A549 (cell line): ENCODE results near the gene DEF6.

Source experiments
- CEBPB ChIP-seq, 2 experiments: fragments of >200 bp in 1 of 2; sonication (Bioruptor Twin) in 1 of 2; formaldehyde crosslinking in 1 of 2; IDR thresholded peaks; 2 replicates each; pipeline ENCODE4 v1.6.1; 2012 to 2016
- CTCF ChIP-seq: fragments of >200 bp; sonication (Bioruptor Twin); formaldehyde crosslinking; IDR thresholded peaks from 3 replicates; pipeline ENCODE4 v1.5.1; 2016
- EHF ChIP-seq: fragments of 250-450 bp; sonication (Bioruptor Pico); IDR thresholded peaks from 2 replicates; pipeline ENCODE4 v1.5.0; 2020; ENCODE audit warnings: mild to moderate bottlenecking
- ELK1 ChIP-seq: fragments of 150-350 bp; IDR thresholded peaks from 2 replicates; pipeline ENCODE4 v1.6.1; 2014; ENCODE audit warnings: low read depth, mild to moderate bottlenecking, low read length
- EP300 ChIP-seq, 2 experiments: fragments of >200 bp; sonication (Bioruptor Twin); formaldehyde crosslinking; IDR thresholded peaks; 2 replicates in 1 of 2; 3 replicates in 1 of 2; pipeline ENCODE4 v1.6.1; 2016 to 2017
- GATA3 ChIP-seq: IDR thresholded peaks from 2 replicates; pipeline ENCODE4 v1.6.1; 2012; ENCODE audit warnings: borderline replicate concordance
- JUNB ChIP-seq: fragments of >200 bp; sonication (Bioruptor Twin); formaldehyde crosslinking; IDR thresholded peaks from 2 replicates; pipeline ENCODE4 v1.6.1; 2016
- MAX ChIP-seq: IDR thresholded peaks from 2 replicates; pipeline ENCODE4 v1.6.1; 2012
- POLR2A ChIP-seq: IDR thresholded peaks from 2 replicates; pipeline ENCODE4 v1.6.1; 2012; ENCODE audit warnings: mild to moderate bottlenecking, low read length
- SMC3 ChIP-seq: fragments of >200 bp; sonication (Bioruptor Twin); formaldehyde crosslinking; IDR thresholded peaks from 3 replicates; pipeline ENCODE4 v1.6.1; 2018; ENCODE audit warnings: inconsistent platforms
- USF2 ChIP-seq: fragments of 450-650 bp; IDR thresholded peaks from 2 replicates; pipeline ENCODE4 v1.6.1; 2014; ENCODE audit warnings: antibody characterized with exemption

- TF ChIP-seq EP300 (IDR thresholded peaks at IDR 0.05): no peak
- no peak for TF ChIP-seq CTCF
- no peak for TF ChIP-seq SMC3
- no peak for TF ChIP-seq MAX
- TF ChIP-seq POLR2A: no peak
- no peak for TF ChIP-seq EHF (CRISPR knock-in tag)
- no peak for TF ChIP-seq GATA3
- no peak for TF ChIP-seq USF2
- no peak for TF ChIP-seq ELK1
- TF ChIP-seq CEBPB (IDR thresholded peaks at IDR 0.05): no peak
- no peak for TF ChIP-seq JUNB
Observed at GRCh38 chr6:35293681-35294080, 3.9 kb upstream of the DEF6 start.
